ENCODE data around the gene ZNF665. TPM values are rescaled to one million over a fixed set of nuclear protein-coding genes. Genes with fewer than 3 reads are reported as not detected.

The ZNF665 gene
- total RNA-seq, 2 donors from 2014 or later, result 1.6 to 2.2 TPM

GRCh38 chr19:53183146-53183764, 9.9 kb downstream of the ZNF665 start:
- DNase-seq, result no peak
- no peak for TF ChIP-seq CTCF (IDR thresholded peaks at IDR 0.05)
- Histone ChIP-seq H3K4me1 (no peaks in the 10 kb centered on the region), H3K4me3 (no peak overlapping the region), H3K27ac (no peak overlapping the region), H3K9ac (ENCODE audit: low read depth in 2 of 2, low read length in 2 of 2) (no peak overlapping the region), H3K27me3 (no peaks in the 10 kb centered on the region), H3K9me3 (no peaks in the 10 kb centered on the region), H3K36me3 (no peaks in the 10 kb centered on the region)
- intact Hi-C loops (cut with DNase I), result no loop called here

- no peaks in the 10 kb centered on the region for H3K36me3 ChIP-seq
- H3K4me3 ChIP-seq, result no peak overlapping the region
- H3K9ac ChIP-seq (ENCODE audit: low read depth in 2 of 2, low read length in 2 of 2), result no peak overlapping the region
- TF ChIP-seq CTCF (IDR thresholded peaks at IDR 0.05), result no peak
- no peaks in the 10 kb centered on the region for H3K4me1 ChIP-seq
- H3K27ac ChIP-seq, result no peak overlapping the region
- intact Hi-C loops (cut with DNase I), result no loop called here
- H3K27me3 ChIP-seq, result no peaks in the 10 kb centered on the region
- no peak for DNase-seq
- no peaks in the 10 kb centered on the region for H3K9me3 ChIP-seq
Observed at GRCh38 chr19:53182202-53182601, 11.0 kb downstream of the ZNF665 start.

- no peak overlapping the region for H3K9ac ChIP-seq (ENCODE audit: low read depth in 2 of 2, low read length in 2 of 2)
- H3K4me1 ChIP-seq, result no peaks in the 10 kb centered on the region
- intact Hi-C loops (cut with DNase I), result no loop called here
- H3K27me3 ChIP-seq, result no peaks in the 10 kb centered on the region
- no peak for TF ChIP-seq CTCF (IDR thresholded peaks at IDR 0.05)
- no peak overlapping the region for H3K27ac ChIP-seq
- H3K4me3 ChIP-seq, result no peak overlapping the region
- no peak for DNase-seq
- H3K36me3 ChIP-seq, result no peaks in the 10 kb centered on the region
- no peaks in the 10 kb centered on the region for H3K9me3 ChIP-seq
Observed at GRCh38 chr19:53177986-53178385, 15.2 kb downstream of the ZNF665 start.

GRCh38 chr19:53172889-53173288, 20.3 kb downstream of the ZNF665 start:
- Histone ChIP-seq H3K9ac (ENCODE audit: low read depth in 2 of 2, low read length in 2 of 2) (no peak overlapping the region), H3K4me3 (no peak overlapping the region), H3K27me3 (no peaks in the 10 kb centered on the region), H3K36me3 (no peaks in the 10 kb centered on the region), H3K4me1 (no peaks in the 10 kb centered on the region), H3K27ac (no peak overlapping the region), H3K9me3 (no peaks in the 10 kb centered on the region)
- DNase-seq, result no peak
- intact Hi-C loops (cut with DNase I), result no loop called here
- no peak for TF ChIP-seq CTCF (IDR thresholded peaks at IDR 0.05)

GRCh38 chr19:53165691-53166091, 27.5 kb downstream of the ZNF665 start:
- Histone ChIP-seq H3K27me3 (no peaks in the 10 kb centered on the region), H3K9me3 (peaks cover 12% of the 10 kb centered on the region), H3K36me3 (no peaks in the 10 kb centered on the region), H3K4me3 (no peak overlapping the region), H3K27ac (no peak overlapping the region), H3K9ac (ENCODE audit: low read depth in 2 of 2, low read length in 2 of 2) (no peak overlapping the region), H3K4me1 (no peaks in the 10 kb centered on the region)
- intact Hi-C loops (cut with DNase I), result no loop called here
- no peak for DNase-seq
- TF ChIP-seq CTCF (IDR thresholded peaks at IDR 0.05), result no peak

All from colonic mucosa (tissue), 4 donors.